OCI-LY1 (cell line): ENCODE results near the gene FCGR2B.
"Not testable (repeated sequence)": the region's sequence is repeated elsewhere in the genome, so short reads cannot be mapped to it uniquely, and the experiment has no call there.

Source experiments
- H2AFZ ChIP-seq: fragments of 200-600 bp; sonication (generic), shearing (Covaris generic); 2 replicates; pipeline ENCODE4 v1.6.0; 2014; ENCODE audit warnings: antibody characterized with exemption, mild to moderate bottlenecking, low read length
- H3F3A ChIP-seq: fragments of 200-600 bp; sonication (generic), shearing (Covaris generic); 2 replicates; pipeline ENCODE4 v1.6.0; 2014; ENCODE audit warnings: mild to moderate bottlenecking, antibody characterized with exemption, low read length, moderate library complexity; ENCODE audit not compliant: insufficient read depth
- H3K27ac ChIP-seq: fragments of 200-600 bp; sonication (generic); 2 replicates; pipeline ENCODE4 v1.5.1; 2014; ENCODE audit warnings: low read length, mixed run types, mild to moderate bottlenecking, low read depth; ENCODE audit not compliant: poor library complexity, severe bottlenecking
- H3K27me3 ChIP-seq: fragments of 200-600 bp; sonication (generic); 2 replicates; pipeline ENCODE4 v1.6.0; 2014; ENCODE audit warnings: antibody characterized with exemption, mild to moderate bottlenecking, low read length, moderate library complexity; ENCODE audit not compliant: insufficient read depth
- H3K36me3 ChIP-seq: fragments of 200-600 bp; sonication (generic); 2 replicates; pipeline ENCODE4 v1.6.1; 2014; ENCODE audit warnings: mild to moderate bottlenecking, antibody characterized with exemption, low read length, moderate library complexity, mixed read lengths; ENCODE audit not compliant: insufficient read depth
- H3K4me1 ChIP-seq: fragments of 200-600 bp; sonication (generic); 2 replicates; pipeline ENCODE4 v1.5.1; 2014; ENCODE audit warnings: mild to moderate bottlenecking, low read length, moderate library complexity; ENCODE audit not compliant: insufficient read depth, severe bottlenecking
- H3K4me2 ChIP-seq: fragments of 200-600 bp; sonication (generic), shearing (Covaris generic); 2 replicates; pipeline ENCODE4 v1.6.1; 2014; ENCODE audit warnings: low read length
- H3K4me3 ChIP-seq: fragments of 200-600 bp; sonication (generic); 2 replicates; pipeline ENCODE4 v1.5.1; 2014; ENCODE audit warnings: low read length, low read depth, mild to moderate bottlenecking, mixed read lengths; ENCODE audit not compliant: poor library complexity, severe bottlenecking
- H3K79me2 ChIP-seq: fragments of 200-600 bp; shearing (Covaris generic); 2 replicates; pipeline ENCODE4 v1.6.1; 2016; ENCODE audit warnings: mixed run types, low read length, mixed read lengths; ENCODE audit not compliant: insufficient read depth
- H3K9ac ChIP-seq: fragments of 200-600 bp; sonication (generic), shearing (Covaris generic); 2 replicates; pipeline ENCODE4 v1.6.1; 2014; ENCODE audit warnings: mild to moderate bottlenecking, low read length, mixed read lengths
- H3K9me2 ChIP-seq: fragments of 200-600 bp; sonication (generic), shearing (Covaris generic); 2 replicates; pipeline ENCODE4 v1.6.1; 2014; ENCODE audit warnings: low read depth, mild to moderate bottlenecking, low read length, mixed read lengths
- H3K9me3 ChIP-seq: fragments of 200-600 bp; shearing (Covaris generic); 2 replicates; pipeline ENCODE4 v1.6.1; 2014; ENCODE audit warnings: low read length, mixed read lengths
- H4K20me1 ChIP-seq: fragments of 200-600 bp; sonication (generic), shearing (Covaris generic); 2 replicates; pipeline ENCODE4 v1.6.0; 2016; ENCODE audit warnings: mild to moderate bottlenecking, low read length; ENCODE audit not compliant: insufficient read depth
- EZH2 ChIP-seq: fragments of 200-600 bp; sonication (generic), shearing (Covaris generic); IDR thresholded peaks from 2 replicates; pipeline ENCODE4 v1.8.0; 2017; ENCODE audit warnings: borderline replicate concordance, mixed run types, mild to moderate bottlenecking, antibody characterized with exemption, low read length, moderate library complexity, mixed read lengths
- TF ChIP-seq, protein P1 (sequence below): fragments of 200-600 bp; sonication (generic), shearing (Covaris generic); IDR thresholded peaks from 2 replicates; pipeline ENCODE4 v1.5.1; 2017; ENCODE audit warnings: mild to moderate bottlenecking, antibody characterized with exemption, low read length, moderate library complexity, mixed read lengths

The FCGR2B gene

DNA sequence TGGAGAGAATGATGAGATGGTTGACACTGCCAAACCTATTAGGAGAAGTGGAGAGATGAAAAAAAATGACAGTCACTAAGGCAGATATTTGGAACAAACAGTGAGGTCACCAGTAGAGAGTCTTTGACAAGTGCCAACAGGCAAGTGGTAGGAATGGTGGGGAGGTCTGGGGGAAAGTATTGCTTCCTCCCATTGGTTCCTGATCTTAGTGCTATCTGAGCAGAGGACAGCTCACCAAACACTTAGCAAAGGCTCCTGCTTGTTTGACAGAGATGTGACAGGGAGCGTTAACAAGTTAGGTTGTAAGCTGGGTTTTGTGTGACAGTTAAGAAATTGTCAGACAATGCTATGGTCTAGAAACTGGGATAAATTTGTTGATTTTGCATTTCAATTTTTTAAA lies 38.3 kb upstream of the FCGR2B start:
- H3K9me3 ChIP-seq, H3K27me3 ChIP-seq, H3K79me2 ChIP-seq, H3K9me2 ChIP-seq, H3K27ac ChIP-seq, H4K20me1 ChIP-seq, H3K4me3 ChIP-seq, H3K9ac ChIP-seq, H2AFZ ChIP-seq, H3F3A ChIP-seq, H3K4me2 ChIP-seq, H3K36me3 ChIP-seq: not testable (repeated sequence)
- H3K4me1 ChIP-seq: peaks cover 14% of the 10 kb centered on the region

DNA sequence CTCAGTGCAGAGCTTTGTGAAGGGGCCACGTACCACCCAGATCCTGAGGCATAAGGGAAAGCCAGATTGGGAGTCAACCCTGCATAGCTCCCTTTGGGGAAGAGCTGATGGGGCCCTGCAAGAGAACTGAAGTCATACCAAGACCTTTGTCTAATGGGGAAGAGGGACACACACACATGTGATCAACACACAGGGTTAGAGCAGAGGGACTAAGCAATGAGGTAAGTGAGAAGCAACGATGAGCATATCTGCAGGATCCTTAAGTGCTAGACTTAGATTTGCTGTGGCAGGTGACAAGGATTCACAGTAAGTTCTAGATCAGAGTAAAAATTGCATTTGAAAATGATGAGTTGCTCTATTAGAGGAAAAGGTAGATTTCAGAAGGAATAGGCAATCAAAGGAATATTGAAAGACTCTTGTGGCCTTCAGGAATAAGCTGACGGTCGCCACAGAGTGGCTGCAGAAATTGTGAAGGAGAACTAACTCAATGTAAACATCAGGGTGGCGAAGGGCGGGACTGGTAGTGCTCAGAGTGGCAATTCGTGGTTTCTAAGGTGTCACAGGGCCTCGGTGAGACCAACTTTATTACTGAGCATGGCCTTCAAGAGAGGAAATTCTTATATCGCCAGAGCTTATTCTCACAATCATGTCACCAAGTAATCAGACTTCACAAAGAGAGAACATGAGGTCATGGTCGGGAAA lies 36.3 kb upstream of the FCGR2B start:
- H3K4me1 ChIP-seq, H4K20me1 ChIP-seq, H3K9me2 ChIP-seq, H3K4me3 ChIP-seq, H3K36me3 ChIP-seq, H3K27me3 ChIP-seq, H3K79me2 ChIP-seq, H2AFZ ChIP-seq, H3K9me3 ChIP-seq, H3K4me2 ChIP-seq, H3F3A ChIP-seq, H3K27ac ChIP-seq, H3K9ac ChIP-seq: not testable (repeated sequence)

DNA sequence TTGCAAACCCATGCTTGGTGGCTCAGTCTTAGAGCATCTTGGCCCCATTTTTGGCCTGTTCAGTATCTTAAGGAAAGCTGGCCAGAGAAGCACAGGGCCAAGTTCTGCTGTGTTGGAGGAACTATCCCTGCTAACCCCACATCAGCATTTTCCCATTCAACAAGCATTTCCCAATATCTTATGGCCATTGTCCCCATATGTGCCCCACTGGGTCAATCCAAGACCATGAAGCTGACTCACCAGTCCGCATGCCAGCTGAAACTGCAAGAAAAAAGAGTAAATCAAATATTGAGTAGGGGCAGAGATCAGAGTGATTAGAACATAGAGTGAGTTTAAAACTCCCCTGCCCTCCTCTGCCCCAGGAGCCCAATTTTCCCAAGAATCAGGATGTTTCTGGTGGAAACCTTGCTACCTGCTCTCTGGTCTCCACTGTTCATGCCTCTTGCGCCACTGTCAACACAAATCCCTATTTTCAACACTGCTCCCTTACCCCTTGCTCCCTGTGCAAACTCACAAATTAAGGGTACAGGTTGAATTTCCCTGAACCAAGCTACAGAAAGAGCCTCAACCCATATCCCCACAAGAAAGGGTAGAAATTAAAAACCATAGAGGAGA lies 32.7 kb upstream of the FCGR2B start:
- not testable (repeated sequence) for H4K20me1 ChIP-seq, H3K9me2 ChIP-seq, H3K27ac ChIP-seq, H3K36me3 ChIP-seq, H3K79me2 ChIP-seq, H3K4me2 ChIP-seq, H3K27me3 ChIP-seq, H3K4me1 ChIP-seq, H2AFZ ChIP-seq, H3K9ac ChIP-seq, H3F3A ChIP-seq, H3K9me3 ChIP-seq, H3K4me3 ChIP-seq

DNA sequence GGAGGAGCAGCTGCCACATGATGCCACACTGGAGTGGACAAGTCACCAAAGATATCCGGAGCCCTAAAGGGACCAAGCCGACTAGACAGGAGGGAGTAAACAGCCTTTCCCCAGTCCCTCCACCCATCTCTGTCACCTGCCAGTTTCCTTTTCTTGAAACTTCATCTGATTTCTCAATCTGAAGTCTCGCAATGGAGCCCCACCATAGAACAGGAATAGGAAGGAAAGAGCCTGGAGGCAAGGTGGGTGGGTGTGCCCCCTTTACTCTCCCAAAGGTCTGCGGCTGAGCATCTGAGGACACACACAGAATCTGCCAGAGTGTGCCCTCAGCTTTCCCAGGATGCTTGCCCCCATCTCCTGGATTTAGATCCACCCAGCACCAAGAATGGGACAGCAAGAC lies 31.9 kb upstream of the FCGR2B start, which contains the start of gene FCGR3B:
TSS of gene FCGR3B (minus strand) at position 101 of the 400 bp plus-strand sequence. CDS start at position 19, 82 bp downstream.
- H3K27me3 ChIP-seq: no peaks in the 10 kb centered on the region
- no peak within 1 kb of the TSS for H2AFZ ChIP-seq
- no peak within 1 kb of the TSS for H3K4me3 ChIP-seq
- no peaks in the 10 kb centered on the region for H4K20me1 ChIP-seq
- no peak within 1 kb of the TSS for H3K9ac ChIP-seq
- H3K27ac ChIP-seq: no peak within 1 kb of the TSS
- no peak for TF ChIP-seq EZH2
- TF ChIP-seq, protein P1, sequence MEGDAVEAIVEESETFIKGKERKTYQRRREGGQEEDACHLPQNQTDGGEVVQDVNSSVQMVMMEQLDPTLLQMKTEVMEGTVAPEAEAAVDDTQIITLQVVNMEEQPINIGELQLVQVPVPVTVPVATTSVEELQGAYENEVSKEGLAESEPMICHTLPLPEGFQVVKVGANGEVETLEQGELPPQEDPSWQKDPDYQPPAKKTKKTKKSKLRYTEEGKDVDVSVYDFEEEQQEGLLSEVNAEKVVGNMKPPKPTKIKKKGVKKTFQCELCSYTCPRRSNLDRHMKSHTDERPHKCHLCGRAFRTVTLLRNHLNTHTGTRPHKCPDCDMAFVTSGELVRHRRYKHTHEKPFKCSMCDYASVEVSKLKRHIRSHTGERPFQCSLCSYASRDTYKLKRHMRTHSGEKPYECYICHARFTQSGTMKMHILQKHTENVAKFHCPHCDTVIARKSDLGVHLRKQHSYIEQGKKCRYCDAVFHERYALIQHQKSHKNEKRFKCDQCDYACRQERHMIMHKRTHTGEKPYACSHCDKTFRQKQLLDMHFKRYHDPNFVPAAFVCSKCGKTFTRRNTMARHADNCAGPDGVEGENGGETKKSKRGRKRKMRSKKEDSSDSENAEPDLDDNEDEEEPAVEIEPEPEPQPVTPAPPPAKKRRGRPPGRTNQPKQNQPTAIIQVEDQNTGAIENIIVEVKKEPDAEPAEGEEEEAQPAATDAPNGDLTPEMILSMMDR: no peak
- no peaks in the 10 kb centered on the region for H3K79me2 ChIP-seq
- no peaks in the 10 kb centered on the region for H3F3A ChIP-seq
- H3K9me2 ChIP-seq: no peaks in the 10 kb centered on the region
- H3K9me3 ChIP-seq: no peaks in the 10 kb centered on the region
- H3K4me2 ChIP-seq: no peak within 1 kb of the TSS
- H3K4me1 ChIP-seq: no peaks in the 10 kb centered on the region
- no peaks in the 10 kb centered on the region for H3K36me3 ChIP-seq

DNA sequence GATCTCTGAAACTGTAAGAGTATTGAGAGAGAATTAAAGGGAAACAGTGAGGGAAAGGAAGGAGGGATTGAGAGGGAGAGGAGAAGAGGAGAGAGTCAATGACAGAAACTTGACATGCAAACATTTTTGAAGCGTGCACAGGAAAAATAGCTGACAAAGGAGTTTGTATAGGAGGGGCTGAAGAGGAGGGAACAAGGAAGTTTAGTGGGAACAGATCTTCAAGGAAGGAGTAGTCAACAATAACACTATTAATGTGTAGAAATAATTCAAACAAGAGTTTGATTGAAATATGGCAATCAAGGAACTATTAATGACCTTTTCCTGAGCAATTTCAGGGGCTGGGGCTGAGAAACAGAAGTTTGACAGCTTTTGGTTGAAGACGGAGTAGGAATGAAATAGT lies 27.9 kb upstream of the FCGR2B start:
- not testable (repeated sequence) for H3K79me2 ChIP-seq, H3K36me3 ChIP-seq, H3K27me3 ChIP-seq, H3F3A ChIP-seq, H2AFZ ChIP-seq, H3K9ac ChIP-seq, H3K27ac ChIP-seq, H4K20me1 ChIP-seq, H3K9me2 ChIP-seq, H3K4me3 ChIP-seq, H3K9me3 ChIP-seq, H3K4me1 ChIP-seq, H3K4me2 ChIP-seq

DNA sequence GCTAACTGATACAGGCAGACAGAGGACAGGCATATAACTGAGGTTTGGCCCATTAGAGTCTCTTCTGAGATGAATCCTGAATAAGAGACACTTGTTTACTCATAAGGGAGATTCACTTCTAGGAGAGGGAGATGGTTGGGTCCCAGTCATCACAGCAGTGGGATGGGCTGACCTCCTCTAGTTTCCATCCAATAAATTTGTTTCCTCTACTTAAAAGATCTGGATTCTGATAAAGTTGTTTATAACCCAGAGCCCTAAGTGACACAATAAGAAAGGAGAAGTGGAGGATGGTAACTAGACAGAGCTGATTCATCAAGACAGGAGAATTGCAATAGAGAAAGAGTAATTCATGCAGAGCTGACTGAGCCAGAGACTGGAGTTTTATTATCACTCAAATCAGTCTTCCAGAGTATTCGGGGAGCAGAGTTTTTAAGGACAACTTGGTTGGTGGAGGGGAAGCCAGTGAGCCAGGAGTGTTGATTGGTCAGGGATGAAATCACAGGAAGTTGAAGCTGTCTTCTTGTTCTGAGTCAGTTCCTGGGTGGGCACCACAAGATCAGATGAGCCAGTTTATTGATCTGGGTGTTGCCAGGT lies 26.7 kb upstream of the FCGR2B start:
- not testable (repeated sequence) for H3K9ac ChIP-seq, H3K27ac ChIP-seq, H4K20me1 ChIP-seq, H3K9me2 ChIP-seq, H2AFZ ChIP-seq, H3K4me3 ChIP-seq, H3F3A ChIP-seq, H3K27me3 ChIP-seq, H3K36me3 ChIP-seq, H3K79me2 ChIP-seq, H3K4me2 ChIP-seq, H3K4me1 ChIP-seq, H3K9me3 ChIP-seq
